GM12892 (cell line): ENCODE data around the gene ERO1A.

Source experiments
- POLR2A ChIP-seq: IDR thresholded peaks from 2 replicates; pipeline ENCODE4 v1.6.1; 2011; ENCODE audit warnings: low read depth, low read length, control low read depth
- TAF1 ChIP-seq: IDR thresholded peaks from 2 replicates; pipeline ENCODE4 v1.6.1; 2011; ENCODE audit warnings: low read depth, mild to moderate bottlenecking, control low read depth, low read length, borderline replicate concordance

GRCh38 chr14:52706286-52706685 is 10.9 kb upstream of the ERO1A start:
- TF ChIP-seq POLR2A: no peak
- no peak for TF ChIP-seq TAF1
